Kidney capillary endothelial cell (primary cell): ENCODE results near the gene PIP4K2A.
A peak's percentile ranks its signal among the peaks of the same experiment; 100 is the strongest.

ENCODE experiments used
- DNase-seq: peaks from one replicate; pipeline ENCODE4 v3.0.0-alpha.2; 2018; ENCODE audit warnings: low spot score

Gene PIP4K2A

DNA sequence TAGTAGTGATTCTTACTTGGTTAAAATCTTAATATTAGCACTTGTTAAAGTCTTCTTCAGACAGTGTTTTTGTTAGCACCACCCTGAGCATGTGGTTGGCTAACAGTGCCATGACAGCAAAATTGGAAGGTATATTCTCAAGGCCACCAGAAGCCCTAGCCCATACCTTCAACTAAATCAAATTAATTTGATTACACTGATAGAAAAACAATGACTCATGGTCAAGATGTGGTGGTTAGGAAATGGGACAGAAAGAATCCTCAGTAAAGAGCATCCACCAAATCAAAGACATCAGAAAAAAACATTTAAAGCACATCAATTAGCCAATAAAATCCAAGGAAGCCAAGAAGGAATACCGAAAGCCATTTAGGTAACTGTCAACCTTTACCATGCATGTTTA is 75.5 kb downstream of the PIP4K2A start:
- DNase-seq = no peak

DNA sequence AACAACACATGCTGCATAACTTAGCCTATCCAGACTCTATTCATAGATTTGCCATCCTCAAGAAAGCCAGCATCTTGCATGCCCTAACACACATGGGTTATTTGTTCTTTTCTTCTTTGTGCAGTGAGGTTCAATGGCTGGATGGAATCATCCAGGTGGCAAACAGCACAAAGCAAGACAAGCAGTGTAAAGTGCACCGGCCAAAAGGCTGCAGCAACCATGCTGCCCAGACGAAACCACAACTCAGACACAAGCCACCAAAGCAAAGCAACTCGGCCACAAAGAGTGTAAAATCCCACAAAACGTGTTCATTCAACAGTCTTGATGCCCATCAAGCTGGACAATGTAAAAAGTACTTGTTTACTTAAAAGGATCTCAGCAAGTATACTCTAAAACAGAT is 76.9 kb downstream of the PIP4K2A start:
- no peak for DNase-seq

DNA sequence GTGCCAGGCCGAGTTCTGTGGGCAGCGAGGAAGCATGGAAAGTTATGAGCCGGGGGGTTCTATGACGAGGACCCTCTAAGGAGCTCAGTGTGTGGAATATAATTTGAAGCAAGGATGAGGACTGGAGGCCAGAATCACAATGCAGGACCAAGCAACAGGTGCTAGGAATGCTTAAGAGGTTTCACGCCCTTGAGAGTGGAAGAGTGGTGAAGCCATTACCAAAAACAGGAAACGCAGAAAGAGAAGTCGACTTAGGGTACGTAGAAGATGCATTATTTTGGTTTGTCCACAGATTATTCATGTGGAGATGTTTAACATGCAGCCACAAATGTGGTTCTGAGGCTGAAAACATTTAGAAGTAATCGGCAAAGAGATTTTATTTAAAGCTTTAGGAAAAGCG is 78.7 kb downstream of the PIP4K2A start:
- no peak for DNase-seq

DNA sequence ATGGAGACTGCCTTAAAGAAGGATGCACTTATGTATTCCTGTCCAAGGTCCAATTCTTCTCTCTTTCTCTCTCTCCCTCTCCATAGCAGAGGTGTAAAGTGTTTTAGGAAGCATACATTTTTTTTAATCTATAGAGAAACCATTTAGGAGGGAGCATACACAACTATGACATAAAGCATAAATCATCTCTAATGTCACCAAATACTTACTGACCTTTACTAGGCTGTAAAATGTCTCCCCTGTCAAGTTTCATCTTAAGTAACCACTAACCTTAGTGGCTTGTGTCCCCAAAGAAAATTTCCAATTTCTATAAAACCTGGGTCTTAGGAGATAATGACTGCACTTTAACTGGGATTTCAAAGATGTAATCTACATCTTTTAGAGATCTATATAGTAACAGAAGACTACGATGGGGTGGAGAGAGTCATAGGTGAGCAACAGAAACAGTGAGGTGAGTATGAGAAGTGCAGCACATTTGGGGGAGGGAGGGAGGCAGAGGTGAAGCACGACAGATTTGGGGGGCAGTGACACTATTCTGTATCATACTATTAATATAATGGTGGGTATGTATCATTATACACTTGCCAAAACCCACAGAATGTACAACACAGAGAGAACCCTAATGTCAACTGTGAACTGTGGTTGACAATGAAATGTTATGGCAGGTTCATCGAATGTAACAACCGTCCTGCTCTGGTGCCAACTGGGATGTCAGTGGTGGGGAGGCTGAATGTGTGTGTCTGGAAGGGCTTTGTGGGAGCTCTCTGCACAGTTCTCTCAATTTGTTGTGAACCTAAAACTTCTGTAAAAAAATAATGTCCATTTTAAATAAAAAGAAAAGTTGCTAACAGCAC is 79.5 kb downstream of the PIP4K2A start:
- DNase-seq = no peak

DNA sequence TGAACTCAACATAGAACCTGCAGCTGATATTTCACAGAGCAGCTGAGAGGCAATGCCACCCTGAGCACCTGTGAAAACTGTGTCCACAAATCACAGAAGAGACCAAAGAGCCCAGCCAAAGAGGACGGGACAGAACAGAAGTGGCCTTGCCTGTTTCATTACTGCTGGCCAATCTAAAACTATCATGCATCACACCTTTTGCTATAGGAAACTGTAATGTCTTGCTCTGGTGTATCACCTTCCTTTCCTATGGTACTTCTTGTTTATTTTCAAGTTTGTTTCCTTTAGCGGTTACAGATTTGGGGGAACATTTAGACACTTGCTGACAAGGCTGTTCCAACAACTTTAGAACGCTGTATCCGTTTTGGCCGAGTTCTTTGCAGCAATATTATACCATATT is 80.3 kb downstream of the PIP4K2A start:
- DNase-seq = no peak

DNA sequence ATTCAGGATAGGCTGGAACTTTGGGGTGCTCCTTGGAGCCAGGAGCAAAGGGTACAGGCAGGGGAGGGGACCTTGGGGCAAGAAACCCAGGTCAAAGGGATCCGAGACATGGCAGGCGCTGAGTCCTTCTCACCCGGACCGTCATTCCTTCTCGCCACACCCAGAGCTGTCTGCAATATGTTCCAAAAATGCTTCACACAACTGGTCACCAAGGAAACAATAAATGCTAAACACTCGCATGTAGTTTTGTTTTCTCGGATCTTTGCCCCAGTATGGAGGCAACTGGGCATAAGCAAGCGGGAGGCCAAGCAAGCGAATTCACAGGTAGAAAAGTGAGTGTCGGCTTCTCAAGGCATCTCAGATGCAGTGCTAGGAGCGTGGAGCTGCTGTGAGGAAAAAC is 80.8 kb downstream of the PIP4K2A start:
- no peak for DNase-seq

DNA sequence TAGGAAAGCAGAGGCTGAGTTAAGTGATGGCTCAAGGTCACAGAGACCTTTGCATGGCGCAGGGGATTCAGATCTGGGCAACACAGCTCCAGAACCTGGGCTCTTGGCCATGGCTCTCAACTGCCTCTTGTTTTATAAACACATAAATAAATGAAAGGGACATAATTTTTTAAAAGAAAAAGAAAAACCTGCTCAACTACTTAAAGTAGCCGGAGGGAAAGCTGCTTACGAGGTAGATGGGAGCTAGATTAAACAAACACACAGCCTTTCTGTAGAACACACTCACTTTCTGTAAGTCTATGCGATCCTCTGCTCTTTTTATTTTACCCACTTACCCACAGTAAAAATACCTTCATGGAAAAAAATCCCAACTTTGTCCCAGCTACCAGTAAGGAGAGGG is 81.3 kb downstream of the PIP4K2A start:
- no peak for DNase-seq

DNA sequence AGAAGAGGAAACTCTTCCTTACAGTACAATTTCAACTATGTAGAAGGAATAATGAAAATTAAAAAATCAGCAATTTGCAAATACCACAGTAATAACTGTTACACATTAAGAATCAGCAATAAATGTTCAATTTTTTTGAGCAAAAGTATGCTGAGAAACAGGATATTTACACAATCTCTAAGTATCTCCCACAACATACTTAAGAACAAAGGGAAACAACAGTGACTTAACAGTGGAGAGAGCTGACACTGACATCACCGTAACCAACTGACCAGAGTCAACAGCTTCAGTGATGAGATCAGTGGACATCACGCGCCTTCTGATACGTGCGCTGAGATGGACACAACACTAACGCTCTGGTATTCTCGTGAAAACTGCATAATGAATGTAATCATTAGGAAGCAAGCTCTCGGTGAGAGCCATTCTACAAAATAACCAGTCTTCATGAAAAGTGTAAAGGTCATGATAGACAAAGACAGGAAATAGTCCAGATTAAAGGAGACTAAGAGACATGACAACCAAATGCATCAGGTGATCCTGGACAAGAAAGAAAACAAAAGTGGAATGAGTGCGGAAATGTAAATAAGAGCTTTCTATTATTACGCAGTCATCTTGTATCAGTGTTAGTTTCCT is 82.6 kb downstream of the PIP4K2A start:
- peak; percentile 90 for DNase-seq

DNA sequence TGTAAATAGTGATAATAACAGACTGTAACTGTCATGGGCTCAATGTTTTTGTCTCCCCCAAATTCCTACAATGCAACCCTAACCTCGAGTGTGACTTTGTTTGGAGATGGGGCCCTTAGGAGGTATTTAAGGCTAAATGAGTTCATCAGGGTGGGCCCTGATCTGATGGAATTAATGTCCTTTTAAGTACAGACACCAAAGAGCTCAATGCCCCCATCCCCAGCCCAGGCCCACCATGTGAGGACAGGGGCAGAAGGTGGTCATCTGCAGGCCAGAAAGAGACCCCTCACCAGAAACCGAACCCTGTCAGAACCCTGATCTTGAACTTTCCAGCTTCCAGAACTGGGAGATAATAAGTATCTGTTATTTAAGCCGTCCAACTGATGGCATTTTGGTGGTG is 83.2 kb downstream of the PIP4K2A start:
- DNase-seq = no peak

DNA sequence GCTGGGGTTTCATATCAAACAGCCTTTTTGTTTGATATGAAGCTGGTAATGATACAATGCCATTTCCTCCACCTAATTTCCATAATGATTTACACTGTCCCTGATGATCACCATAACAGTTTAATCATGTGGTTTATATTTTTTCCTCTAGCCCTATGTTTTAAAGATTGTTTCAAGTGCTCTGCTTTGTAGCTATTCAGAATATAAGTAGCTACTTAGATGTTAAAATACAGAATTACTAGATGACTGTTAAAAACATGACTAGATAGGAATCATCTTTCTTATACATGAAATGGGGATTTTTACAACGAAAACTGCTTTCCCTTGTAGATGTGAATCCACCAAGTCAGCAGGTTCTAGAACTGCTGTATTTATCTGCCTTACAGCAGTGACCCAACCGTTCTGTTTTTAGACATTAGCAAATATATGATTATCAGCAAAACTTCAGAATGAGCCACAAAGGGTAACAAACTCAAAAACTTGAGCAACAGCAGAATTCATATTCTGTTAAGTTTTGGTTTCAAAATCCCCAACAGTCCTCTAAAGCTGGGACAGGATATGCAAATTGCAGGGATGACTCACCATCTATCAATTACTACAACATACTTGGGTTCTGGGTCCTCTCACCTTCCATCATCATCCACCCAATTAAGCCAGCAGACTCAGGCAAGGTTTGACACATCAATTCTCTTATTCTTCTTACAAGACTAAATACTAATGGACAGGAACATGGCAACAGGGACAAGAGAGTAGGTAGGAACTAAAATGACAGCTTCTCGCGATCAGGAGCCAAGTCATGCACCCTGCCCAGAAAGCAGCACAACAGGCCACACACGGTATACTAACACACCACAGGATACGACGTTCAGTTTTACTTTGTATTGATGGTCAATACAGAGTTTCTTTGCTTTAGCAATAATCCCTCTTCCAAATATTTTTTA is 83.9 kb downstream of the PIP4K2A start:
- peak; percentile 47 for DNase-seq

DNA sequence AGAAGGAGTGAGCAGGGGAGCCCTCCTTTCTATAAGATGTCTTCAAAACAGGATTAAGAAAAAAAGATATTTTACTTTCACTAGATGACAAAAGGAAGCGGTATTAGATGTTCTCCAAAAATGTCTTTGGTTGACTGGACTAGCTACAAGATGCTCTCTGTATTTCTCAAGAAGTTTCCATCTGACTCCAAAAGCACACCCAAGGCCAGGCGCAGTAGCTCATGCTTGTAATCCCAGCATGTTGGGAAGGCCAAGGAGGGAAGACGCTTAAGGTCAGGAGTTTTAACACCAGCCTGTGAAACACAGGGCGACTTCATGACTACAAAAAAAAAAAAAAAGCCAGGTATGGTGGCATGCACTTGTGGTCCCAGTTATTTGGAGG is 84.5 kb downstream of the PIP4K2A start:
- no peak for DNase-seq

DNA sequence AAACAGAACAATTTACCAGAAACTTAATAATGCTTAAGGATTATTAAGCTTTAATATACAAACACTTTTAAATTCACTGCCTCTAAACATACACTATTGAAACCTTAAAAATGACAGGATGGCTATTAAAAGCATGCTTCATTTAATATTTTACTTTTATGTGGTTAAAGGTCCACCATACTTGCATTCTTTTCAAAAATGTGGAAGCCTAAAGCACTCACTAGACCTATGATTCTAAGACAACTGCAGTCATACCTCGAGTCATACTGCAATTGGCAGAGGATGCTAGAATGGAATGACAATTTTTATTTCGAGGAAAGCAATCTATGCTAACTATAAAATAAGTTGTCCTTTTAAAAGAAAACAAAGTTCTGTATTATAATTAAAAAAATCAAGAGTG is 85.3 kb downstream of the PIP4K2A start:
- no peak for DNase-seq

DNA sequence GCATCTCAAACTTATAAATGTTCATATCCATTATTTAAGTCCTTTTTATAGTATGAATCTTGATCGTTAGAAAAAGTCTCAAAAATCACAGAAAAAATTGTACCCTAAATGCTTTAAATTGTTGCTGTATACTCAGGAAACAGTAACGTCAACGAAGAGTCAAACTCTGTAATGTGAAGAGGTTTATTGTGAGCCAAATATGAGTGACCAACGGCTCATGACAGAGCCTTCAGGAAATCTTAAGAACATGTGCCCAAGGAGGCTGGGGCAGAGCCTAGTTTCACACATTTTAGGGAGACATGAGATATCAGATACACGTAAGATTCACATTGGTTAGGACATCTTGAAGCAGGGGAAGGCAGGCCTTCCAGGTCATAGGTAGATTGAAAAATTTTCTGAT is 86.1 kb downstream of the PIP4K2A start:
- no peak for DNase-seq

DNA sequence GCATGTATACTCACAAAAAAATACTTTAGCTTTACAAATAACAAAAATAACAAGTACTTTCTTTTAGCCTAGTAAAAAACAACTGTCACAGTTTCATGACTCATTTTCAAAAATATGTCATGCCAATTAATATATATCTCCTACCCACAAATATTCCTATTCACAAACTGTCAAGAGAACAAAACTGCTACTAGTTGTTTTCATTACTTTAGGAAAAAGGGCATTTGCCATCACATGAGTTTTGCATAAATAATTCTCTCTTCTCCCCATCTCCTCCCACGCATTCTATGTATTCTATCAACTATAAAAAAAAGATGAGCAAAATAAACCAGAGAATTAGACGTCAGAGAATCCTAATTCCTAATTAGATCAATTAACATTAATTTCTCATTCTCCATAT is 87.6 kb downstream of the PIP4K2A start:
- no peak for DNase-seq

DNA sequence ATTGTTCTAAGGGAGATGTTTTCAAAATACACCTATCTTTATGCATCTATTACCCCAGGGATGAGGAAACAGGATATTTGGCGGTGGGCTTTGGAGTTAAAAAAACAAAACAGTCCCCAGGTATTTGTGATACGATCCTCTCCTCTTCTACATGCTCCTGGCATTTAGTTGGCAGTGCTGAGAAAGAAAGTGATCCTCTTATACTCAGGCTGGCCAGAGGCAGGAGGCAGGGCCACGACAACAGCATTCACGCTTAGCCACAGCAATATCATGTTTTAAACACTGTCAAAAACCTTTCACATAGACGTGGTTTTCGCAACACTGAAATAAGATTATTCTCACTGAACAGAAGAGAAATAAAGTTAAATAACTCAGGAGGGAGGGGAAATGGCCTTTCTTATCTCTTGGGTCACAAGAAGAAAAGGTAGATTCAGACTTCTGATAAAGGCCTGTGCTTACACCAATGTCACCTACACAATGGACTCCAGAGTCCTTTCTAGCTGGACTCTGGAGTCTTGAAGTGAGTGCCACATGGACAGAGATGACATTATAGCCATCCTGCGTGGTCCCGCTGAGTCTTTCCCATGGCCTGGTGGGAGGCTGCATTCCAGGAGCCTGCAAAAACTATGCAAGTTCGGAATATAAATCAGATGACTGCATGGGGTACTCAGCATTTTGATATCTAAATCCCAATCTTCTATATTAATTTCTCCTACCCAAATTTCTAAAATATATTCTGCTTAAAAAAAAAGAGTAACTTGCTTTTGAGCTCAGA is 88.7 kb downstream of the PIP4K2A start:
- no peak for DNase-seq

DNA sequence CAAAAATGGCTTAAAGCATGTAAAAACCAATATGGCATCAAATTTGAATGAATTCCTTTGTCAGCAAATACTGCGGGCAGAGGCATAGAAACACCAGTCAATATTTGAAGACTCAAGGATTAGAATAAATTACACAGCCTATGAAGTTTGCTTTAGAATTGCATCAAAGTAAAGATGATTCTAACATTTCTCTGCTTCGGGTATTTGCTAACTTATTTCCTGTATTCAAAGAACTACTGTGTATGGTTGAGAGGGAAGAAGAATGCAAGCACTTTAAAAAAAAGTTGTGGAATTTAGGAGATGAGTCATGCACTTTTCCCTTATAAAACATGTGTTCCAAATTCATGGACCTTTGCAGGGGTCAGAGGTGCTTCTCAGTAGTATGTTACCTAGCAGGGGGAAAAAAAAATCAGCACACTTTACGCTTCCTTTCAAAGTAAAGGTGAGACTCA is 90.1 kb downstream of the PIP4K2A start:
- peak; percentile 42 for DNase-seq

DNA sequence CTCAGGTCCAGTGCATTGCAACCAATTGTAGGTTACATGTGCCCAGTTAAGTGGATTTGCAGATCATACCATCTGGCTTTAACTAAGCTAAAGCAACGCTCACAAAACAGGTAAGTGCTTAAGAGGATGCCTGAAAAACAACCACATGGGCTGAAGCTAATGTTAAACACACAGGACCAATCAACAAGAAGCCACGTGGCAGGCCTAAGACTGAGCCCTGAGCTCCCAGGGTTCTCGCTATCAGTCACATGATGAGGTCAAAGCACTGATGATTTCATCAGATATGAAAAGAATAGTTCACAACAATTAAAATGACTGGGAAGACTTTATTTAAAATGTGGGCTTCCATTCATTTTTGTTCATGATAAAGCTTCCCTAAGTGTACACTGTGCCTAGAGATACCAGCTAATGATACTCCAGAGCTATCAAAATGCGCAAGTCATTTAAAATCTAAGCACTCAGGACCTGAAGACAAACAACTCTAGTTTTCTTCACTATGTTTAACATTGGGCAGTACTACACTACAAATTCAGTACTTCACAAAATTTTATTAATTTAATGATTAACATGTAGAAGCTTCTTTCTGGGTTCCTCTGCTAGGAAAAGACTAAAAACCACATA is 90.6 kb downstream of the PIP4K2A start:
- DNase-seq = no peak

DNA sequence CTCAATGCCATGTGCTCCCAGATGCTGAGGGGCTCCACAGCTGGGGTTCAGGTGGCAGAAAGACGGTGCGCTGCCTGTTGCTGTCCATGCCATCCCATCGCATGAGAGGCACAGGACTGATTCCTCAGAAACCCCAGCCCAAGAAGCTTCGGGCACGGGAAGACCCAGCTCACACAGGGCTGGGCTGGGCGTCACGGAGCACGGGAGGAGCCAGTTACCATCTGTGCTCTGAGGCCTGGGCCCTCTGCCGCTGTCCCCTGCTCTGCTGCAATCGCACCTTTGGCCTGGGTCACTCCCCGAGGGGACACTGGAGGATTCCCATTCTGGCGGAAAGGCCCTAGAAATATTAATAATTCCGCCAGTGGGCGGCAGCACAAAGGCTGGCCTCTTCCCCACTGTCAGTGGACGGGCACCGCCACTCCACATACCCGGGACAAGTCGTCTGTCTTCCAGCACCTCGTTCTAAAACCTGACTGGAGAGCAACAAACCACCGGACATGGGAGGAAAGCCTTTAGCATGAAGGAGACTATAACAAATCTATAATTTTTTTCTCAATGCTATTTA is 92.1 kb downstream of the PIP4K2A start:
- no peak for DNase-seq

DNA sequence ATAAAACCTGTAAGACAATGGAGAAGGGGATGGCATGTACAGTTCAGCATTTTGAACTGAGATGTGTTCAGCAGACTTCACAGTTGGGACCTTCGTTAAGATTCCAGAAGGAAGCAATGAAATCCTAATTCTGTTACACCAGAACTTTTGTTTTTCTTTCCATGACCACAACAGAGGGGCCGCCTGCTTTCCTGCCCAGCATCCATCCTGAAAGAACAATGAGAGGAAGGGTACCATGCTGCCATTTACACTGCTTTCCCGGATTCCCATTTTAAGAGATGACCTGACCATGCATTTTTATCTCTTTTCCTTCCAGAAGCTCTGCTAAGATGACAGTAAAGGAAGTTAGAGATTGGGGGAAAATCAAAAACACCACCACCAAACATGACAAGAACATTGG is 92.7 kb downstream of the PIP4K2A start:
- no peak for DNase-seq

DNA sequence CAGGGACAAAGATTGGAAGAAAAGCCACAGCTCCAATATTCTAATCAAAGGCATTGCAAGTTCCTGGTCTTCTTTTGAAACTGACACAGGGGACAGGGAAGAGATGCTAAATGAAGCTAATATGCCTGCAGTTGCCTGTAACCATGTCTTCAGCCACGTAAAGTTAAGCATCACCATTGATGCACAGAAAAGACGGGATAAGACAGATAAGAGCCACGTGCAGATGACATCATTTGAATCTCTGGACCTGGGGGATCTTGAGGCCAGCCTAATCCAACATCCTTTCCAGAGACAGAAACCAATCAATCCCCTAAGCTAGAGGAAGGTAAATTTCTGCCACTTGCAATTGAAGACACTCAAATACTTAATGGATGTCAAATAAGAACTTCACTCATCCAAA is 93.4 kb downstream of the PIP4K2A start:
- no peak for DNase-seq
